HG03097 (cell line): ENCODE data around the gene MICAL1.
"Not testable (repeated sequence)": the region's sequence is repeated elsewhere in the genome, so short reads cannot be mapped to it uniquely, and the experiment has no call there.

Experiments used
- ATAC-seq: cut with Tn5 transposase; IDR thresholded peaks from one replicate; pipeline ENCODE4 v1.9.1; 2021; ENCODE audit not compliant: unreplicated experiment, low FRiP score

The MICAL1 gene

DNA sequence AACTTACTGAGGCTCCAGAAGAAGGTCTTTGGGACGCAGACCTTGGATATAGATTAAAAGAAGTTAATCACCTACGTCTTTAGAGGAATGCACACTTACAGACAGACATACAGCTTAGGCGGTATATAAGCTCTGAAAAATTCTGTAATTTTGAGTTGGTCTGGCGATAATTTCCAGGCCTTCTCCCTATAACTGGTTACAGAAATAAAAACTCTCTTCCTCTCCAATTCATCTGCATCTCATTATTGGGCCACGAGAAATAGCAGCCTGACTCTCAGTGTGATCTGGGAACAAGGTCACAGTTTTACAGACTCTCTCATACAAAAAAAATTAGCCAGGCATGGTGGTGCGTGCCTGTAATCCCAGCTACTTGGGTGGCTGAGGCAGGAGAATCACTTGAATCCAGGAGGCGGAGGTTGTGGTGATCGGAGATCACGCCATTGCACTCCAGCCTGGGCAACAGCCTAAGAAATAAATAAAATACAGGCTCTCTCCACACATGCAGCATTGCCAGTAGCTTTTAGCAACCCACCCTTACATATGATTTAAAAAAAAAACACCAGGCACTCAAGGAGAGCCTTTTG lies 22.7 kb upstream of the MICAL1 start:
- no peak for ATAC-seq

GRCh38 chr6:109477725-109478124 lies 22.2 kb upstream of the MICAL1 start:
- ATAC-seq, result peak; percentile 49

- ATAC-seq, result no peak
Observed at GRCh38 chr6:109477184-109477583, 21.6 kb upstream of the MICAL1 start.

DNA sequence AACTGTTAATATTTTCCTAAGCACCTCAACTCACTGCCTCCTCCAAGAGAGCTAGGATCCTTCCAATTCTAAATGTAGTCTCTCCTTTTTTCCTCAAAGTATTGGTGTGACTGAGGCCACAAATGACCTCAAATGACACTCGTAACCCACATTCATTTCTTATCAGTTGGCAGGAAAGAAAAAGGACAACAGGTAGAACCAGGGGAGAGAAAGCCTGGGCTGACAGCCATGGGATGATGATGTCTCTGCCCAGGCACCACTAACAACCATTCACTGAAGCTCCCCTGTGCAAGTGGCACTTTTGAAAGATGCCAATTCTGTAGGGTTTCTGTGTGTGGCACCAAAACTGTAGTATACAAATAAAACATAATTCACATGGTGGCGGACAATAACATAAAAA lies 20.1 kb upstream of the MICAL1 start:
- no peak for ATAC-seq

DNA sequence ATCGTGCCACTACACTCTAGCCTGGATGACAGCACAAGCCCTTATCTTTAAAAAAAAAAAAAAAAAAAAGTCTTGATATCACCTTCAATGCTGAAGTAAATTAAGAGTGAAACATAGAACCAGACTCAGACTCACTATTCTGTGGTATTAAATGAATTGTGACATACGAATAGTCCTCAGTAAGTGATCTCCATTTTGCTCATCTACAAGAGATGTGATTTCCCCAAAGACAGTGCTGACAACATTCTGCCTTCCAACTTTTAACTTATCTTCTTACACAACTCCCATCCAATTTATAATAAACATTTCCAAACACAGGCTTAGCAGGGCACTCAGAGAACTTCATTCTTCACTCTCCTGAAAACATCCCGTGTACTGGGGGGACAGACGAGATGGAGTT lies 19.4 kb upstream of the MICAL1 start:
- no peak for ATAC-seq

- ATAC-seq, result no peak
Observed at GRCh38 chr6:109473120-109473519, 17.5 kb upstream of the MICAL1 start.

GRCh38 chr6:109472132-109472995 lies 16.8 kb upstream of the MICAL1 start:
- no peak for ATAC-seq

DNA sequence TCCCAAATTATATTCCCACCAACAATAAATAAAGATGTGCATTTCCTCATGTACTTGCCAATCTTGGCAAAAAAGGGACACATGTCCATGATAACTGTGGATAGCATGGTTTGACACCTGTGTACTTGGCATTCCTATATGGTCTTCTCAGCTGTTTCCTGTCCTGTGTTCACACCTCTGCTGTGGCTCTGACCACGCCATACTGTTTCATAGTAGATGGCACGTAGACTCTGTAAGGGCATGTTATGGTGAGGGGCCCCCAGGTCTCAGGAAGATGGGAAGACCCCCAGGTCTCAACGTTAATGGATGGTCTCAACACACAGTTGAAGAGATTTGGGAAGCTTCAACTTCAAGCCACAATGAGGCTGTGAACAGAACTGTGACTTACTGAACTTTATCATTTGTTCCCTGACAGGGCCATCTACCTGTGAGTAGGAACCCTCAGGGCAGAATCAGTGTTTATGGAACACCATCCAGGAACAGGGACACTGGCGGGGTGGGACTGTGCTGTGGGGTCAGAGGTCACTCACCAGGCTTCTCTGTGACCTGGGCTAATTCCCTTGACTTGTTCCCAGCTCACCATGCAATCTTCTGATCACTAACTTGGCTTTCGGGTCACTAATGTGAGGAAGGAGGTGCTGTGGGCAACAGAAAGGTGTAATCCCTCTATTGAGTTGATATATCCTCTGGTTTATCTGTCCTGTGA lies 15.7 kb upstream of the MICAL1 start:
- ATAC-seq, result no peak

DNA sequence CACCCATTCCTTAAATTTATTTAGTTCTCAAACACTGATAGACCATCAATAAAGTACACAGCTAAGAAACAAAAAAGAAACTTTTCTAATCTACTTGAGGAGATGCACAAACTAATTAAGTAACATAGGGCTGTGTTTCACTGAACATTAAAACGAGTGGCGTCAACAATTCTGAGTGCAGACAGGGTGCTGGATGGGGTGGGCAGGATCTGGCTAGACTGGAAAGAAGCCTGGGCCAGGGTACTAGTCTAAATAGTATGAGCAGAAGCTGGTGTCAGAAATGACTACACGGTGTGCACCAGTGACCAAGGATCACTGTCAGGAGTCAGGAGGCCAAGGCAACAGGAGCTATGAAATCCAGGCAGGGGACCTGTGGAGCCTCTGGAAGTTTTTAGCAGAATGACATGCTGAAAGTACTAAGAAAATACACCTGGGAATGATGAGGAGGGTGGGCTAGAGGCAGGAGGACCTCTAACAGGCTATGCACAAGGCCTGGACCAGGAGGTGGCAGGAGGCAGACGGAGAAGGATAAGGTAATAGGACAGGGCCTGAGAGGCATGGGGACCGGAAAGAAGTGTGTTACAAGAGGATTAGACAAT lies 14.1 kb upstream of the MICAL1 start:
- ATAC-seq, result no peak

DNA sequence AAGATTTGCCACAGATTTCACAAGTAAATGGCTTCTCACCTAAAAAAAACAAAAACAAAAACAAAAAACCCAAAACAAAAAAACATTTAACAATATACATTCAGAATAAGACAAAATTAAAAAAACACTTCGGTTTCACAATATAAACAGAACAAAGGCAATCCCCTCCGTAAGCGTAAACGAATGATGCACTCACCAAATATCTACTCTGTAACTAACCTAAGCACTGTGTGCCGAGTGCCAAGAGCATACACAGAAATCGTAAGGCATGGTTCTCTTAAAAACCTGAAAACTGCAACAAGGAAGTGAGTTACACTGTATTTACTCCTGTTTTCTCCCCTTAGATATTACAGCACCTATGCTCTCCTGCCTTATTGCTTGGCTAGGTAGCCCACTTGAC lies 12.1 kb upstream of the MICAL1 start:
- no peak for ATAC-seq

- ATAC-seq, result no peak
Observed at GRCh38 chr6:109466212-109466923, 10.8 kb upstream of the MICAL1 start.

- ATAC-seq, result no peak
Observed at GRCh38 chr6:109465772-109466171, 10.2 kb upstream of the MICAL1 start.

GRCh38 chr6:109461733-109462526 lies 6.4 kb upstream of the MICAL1 start:
- no peak for ATAC-seq

DNA sequence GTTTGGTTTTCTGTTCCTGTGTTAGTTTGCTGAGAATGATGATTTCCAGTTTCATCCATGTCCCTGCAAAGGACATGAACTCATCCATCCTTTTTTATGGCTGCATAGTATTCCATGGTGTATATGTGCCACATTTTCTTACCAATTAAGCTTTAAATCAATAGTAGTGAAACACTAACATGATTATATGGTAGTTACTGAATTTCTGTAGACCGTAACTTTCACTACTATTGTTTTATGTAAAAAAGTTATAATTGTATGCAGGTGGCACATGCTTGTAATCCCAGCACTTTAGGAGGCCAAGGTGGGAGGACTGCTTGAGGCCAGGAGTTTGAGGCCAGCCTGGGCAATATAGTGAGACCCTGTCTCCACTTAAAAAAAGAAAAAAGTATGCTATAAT lies 5.6 kb upstream of the MICAL1 start:
- ATAC-seq, result not testable (repeated sequence)

GRCh38 chr6:109460161-109460829 lies 4.7 kb upstream of the MICAL1 start:
- ATAC-seq, result no peak

DNA sequence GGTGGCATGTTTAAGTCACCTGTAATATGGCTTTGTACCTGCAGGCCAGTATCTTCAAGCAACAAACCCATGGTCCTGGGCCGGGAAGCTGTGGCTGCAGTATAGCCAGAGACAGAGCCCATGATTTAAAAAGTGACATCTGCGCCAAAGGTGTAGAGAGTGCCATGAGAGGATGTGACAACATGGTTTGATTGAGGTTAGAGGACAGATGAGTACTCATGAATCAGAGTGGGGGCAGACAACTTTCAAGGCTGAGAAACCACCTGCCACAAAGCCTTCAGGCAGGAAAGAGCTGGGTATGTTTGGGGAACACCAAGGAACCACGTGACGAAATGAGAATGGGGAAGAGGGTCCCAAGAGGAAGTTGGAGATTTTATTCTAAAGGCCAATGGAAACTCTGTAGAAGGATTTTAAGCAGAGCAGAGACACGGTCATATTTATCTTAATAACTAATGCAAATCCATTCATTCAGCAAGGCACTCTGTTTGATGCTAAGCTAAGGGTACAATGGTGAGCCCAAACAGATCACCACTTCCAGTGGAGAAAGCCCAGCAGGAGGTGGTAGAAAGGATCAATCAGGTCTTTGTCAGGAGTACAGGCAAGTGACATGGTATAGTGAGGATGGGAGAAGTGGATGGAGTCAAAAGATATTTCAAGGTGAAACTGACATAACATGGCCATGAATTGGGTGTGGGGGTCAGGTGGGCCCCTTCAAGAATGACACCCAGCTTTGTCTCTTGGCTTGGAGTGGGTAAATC lies 3.4 kb upstream of the MICAL1 start:
- ATAC-seq, result peak; percentile 25

GRCh38 chr6:109457562-109457996 lies 2.0 kb upstream of the MICAL1 start:
- no peak for ATAC-seq

- ATAC-seq, result no peak
Observed at GRCh38 chr6:109456710-109457561, 1.4 kb upstream of the MICAL1 start.
